Measurements from ENCODE around the gene LUC7L2. TPM values are rescaled to one million over a fixed set of nuclear protein-coding genes. Genes with fewer than 3 reads are reported as not detected.

Gene LUC7L2
- total and polyA plus RNA-seq, 11 donors, result 29.4 to 55.4 (median 46.2) TPM

- H3K27ac ChIP-seq, result peak overlapping the region in 3 of 12 donors; percentile 99
- H3K27me3 ChIP-seq, result no peaks in the 10 kb centered on the region
- peaks cover 5 to 62% (median 35%) of the 10 kb centered on the region in 12 donors for H3K4me1 ChIP-seq
- H3K9me3 ChIP-seq, result no peaks in the 10 kb centered on the region
- DNase-seq (no peak), ATAC-seq (no peak)
- 14 to 24% (median 23%) methylated on average over 3 of the region's 3 CpGs for WGBS, 4 donors
- peak overlapping the region in 10 of 12 donors; percentile 79 to 100 (median 90) for H3K4me3 ChIP-seq
- TF ChIP-seq CTCF (IDR thresholded peaks at IDR 0.05), result no peak
- no peak for TF ChIP-seq POLR2A (IDR thresholded peaks at IDR 0.05)
- intact Hi-C loops (cut with DNase I), result no loop called here
- H3K36me3 ChIP-seq, result peaks cover 0 to 35% (median 20%) of the 10 kb centered on the region in 9 donors
These were observed 1.8 kb downstream of the LUC7L2 start for GRCh38 chr7:139361523-139361922.

- intact Hi-C loops (cut with DNase I), result no loop called here
- H3K9me3 ChIP-seq, result no peaks in the 10 kb centered on the region
- H3K27me3 ChIP-seq, result no peaks in the 10 kb centered on the region
- WGBS, 4 donors, result 45 to 56% (median 47%) methylated on average over 3 of the region's 3 CpGs
- DNase-seq (no peak), ATAC-seq (no peak)
- peak overlapping the region in 2 of 12 donors; percentile 83 to 90 for H3K4me3 ChIP-seq
- H3K36me3 ChIP-seq, result peaks cover 0 to 38% (median 20%) of the 10 kb centered on the region in 9 donors
- H3K4me1 ChIP-seq, result peaks cover 5 to 68% (median 39%) of the 10 kb centered on the region in 12 donors
- TF ChIP-seq POLR2A (IDR thresholded peaks at IDR 0.05) (no peak), CTCF (IDR thresholded peaks at IDR 0.05) (no peak)
- no peak overlapping the region for H3K27ac ChIP-seq
These were observed 2.6 kb downstream of the LUC7L2 start for GRCh38 chr7:139362302-139362701.

GRCh38 chr7:139362981-139363380 lies 3.3 kb downstream of the LUC7L2 start:
- Histone ChIP-seq H3K9me3 (no peaks in the 10 kb centered on the region), H3K27ac (no peak overlapping the region), H3K27me3 (no peaks in the 10 kb centered on the region), H3K4me3 (no peak overlapping the region), H3K4me1 (peaks cover 5 to 72% (median 43%) of the 10 kb centered on the region in 12 donors), H3K36me3 (peaks cover 0 to 45% (median 20%) of the 10 kb centered on the region in 9 donors)
- intact Hi-C loops (cut with DNase I), result no loop called here
- no peak for ATAC-seq
- no peak for DNase-seq
- TF ChIP-seq POLR2A (IDR thresholded peaks at IDR 0.05), result no peak
- TF ChIP-seq CTCF (IDR thresholded peaks at IDR 0.05), result no peak
- WGBS, 4 donors, result 75 to 83% (median 81%) methylated on average over 6 of the region's 6 CpGs

- H3K27me3 ChIP-seq, result no peaks in the 10 kb centered on the region
- peaks cover 0 to 50% (median 20%) of the 10 kb centered on the region in 9 donors for H3K36me3 ChIP-seq
- WGBS, 4 donors, result 74 to 87% (median 79%) methylated on average over 2 of the region's 2 CpGs
- ATAC-seq (no peak), DNase-seq (no peak)
- no peaks in the 10 kb centered on the region for H3K9me3 ChIP-seq
- intact Hi-C loops (cut with DNase I), result no loop called here
- peaks cover 5 to 88% (median 63%) of the 10 kb centered on the region in 12 donors for H3K4me1 ChIP-seq
- TF ChIP-seq CTCF (IDR thresholded peaks at IDR 0.05) (no peak), POLR2A (IDR thresholded peaks at IDR 0.05) (no peak)
- H3K4me3 ChIP-seq, result no peak overlapping the region
- H3K27ac ChIP-seq, result no peak overlapping the region
These were observed 5.6 kb downstream of the LUC7L2 start for GRCh38 chr7:139365336-139365735.

Measured in heart left ventricle (tissue), 16 donors.